Measurements from ENCODE around the gene CPSF7.

DNA sequence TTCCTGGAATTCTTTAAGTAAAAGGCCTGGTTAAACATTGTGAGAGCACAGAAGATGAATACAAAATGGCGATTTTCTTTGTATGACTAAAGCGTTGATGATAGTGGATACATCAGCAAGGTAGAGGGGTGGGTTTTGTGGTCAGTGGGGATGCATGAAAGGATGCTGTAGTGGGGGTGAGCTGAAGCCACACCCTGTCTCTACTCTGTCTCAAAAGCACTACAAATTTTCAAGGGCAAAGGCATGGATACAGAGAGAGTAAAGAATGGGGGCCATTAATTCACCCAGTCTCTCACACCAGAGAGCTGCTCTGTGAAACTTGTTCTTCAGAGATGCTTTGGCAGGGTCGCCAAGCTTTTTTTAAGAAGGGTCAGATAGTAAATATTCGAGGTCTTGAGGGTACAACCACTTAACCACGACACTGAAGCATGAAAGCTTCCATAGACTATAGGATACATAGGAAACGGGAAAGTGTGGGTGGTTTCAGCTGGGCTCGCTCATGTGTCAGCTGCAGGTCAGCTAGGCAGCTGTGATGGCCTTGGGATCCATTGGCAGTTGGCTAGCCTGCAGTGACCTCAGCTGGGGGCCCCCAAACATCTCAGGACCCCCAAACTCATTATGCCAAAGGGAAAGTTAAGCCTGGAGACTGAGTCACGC lies 59.3 kb downstream of the CPSF7 start:
- no peak for TF ChIP-seq EZH2 (IDR thresholded peaks at IDR 0.05; ENCODE audit: insufficient read depth, poor library complexity, severe bottlenecking)
- no peak for TF ChIP-seq EZH2phosphoT487 (IDR thresholded peaks at IDR 0.05; ENCODE audit: insufficient read depth, low read depth)
